ENCODE data around the gene BCL6B. TPM values are rescaled to one million over a fixed set of nuclear protein-coding genes. Genes with fewer than 3 reads are reported as not detected.
"Not testable (repeated sequence)": the region's sequence is repeated elsewhere in the genome, so short reads cannot be mapped to it uniquely, and the experiment has no call there.

BCL6B gene, protein sequence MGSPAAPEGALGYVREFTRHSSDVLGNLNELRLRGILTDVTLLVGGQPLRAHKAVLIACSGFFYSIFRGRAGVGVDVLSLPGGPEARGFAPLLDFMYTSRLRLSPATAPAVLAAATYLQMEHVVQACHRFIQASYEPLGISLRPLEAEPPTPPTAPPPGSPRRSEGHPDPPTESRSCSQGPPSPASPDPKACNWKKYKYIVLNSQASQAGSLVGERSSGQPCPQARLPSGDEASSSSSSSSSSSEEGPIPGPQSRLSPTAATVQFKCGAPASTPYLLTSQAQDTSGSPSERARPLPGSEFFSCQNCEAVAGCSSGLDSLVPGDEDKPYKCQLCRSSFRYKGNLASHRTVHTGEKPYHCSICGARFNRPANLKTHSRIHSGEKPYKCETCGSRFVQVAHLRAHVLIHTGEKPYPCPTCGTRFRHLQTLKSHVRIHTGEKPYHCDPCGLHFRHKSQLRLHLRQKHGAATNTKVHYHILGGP
- 13.0 TPM for total RNA-seq

DNA sequence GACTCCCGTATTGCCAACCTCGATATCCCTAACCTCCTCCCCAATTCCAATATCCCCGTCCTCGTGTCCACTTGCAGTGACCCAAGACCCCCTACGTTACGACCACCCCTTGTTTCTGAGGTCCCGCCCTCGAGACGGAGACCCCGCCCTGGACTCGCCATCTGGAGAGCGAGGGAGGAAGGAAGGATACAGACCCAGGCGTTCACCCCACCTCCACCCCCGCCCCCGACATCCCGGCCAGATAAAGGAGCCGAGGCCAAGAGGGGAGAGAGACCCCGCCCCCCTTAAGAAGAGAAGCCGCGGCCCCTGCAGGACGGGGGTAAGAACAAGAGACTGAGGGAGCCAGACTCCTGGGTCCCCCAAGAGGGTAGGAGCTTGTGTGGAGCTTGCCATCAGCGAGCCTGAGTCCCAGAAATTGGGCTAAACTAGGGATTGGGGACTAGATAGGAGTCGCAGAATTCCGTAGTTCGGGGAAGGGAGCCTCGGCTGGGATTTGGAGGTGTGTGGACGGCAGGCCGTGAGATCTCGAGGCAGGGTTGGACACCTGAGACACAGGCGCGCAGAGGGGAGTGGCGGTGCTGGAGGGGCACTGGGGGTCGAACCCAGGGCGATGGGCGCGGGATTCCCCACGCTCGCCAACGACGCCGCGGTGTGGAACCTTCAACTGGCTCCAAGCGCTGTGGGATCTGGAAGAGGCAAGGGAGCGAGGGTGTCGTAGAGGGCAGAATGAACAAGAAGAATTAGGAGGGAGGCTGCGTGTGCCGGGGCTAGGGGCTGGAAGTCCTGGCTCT is at the start of gene BCL6B:
BCL6B (plus strand) TSS at position 270 of the 791 bp plus-strand sequence. CDS start 622 bp downstream, outside the sequence.
- H3K4me1 ChIP-seq (ENCODE audit: control insufficient read depth in 3 of 3, insufficient read depth in 3 of 3, low read length in 3 of 3): peaks cover 33 to 40% (median 36%) of the 10 kb centered on the region in 3 donors
- peaks cover 14 to 17% (median 16%) of the 10 kb centered on the region in 3 donors for H3K27me3 ChIP-seq (ENCODE audit: control insufficient read depth in 3 of 3, insufficient read depth in 3 of 3, low read length in 3 of 3)
- H3K9me3 ChIP-seq (ENCODE audit: control insufficient read depth in 3 of 3, low read length in 3 of 3): no peaks in the 10 kb centered on the region
- H3K4me3 ChIP-seq (ENCODE audit: low read length in 3 of 3): peak within 1 kb of the TSS; percentile 57 to 72 (median 63)
- peak within 1 kb of the TSS; percentile 75 to 86 (median 79) for H3K9ac ChIP-seq (ENCODE audit: low read depth in 1 of 3, low read length in 3 of 3)
- peaks cover 0 to 2% (median 0%) of the 10 kb centered on the region in 3 donors for H3K36me3 ChIP-seq (ENCODE audit: control insufficient read depth in 3 of 3, insufficient read depth in 3 of 3, low read length in 3 of 3)
- H3K27ac ChIP-seq (ENCODE audit: low read depth, low read length): peak within 1 kb of the TSS; percentile 87

DNA sequence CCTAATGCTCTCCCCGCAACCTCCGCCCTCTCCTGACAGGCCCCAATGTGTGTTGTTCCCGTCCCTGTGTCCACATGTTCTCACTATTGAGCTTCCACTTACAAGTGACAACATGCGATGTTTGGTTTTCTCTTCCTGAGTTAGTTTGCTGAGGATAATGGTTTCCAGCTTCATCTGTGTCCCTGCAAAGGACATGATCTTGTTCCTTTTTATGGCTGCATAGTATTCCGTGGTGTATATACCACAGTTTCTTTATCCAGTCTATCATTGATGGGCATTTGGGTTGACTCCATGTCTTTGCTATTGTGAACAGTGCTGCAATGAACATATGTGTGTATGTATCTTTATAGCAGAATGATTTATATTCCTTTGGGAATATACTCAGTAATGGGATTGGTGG is 43.4 kb upstream of the BCL6B start:
- not testable (repeated sequence) for H3K4me1 ChIP-seq (ENCODE audit: control insufficient read depth in 3 of 3, insufficient read depth in 3 of 3, low read length in 3 of 3); H3K9me3 ChIP-seq (ENCODE audit: control insufficient read depth in 3 of 3, low read length in 3 of 3); H3K36me3 ChIP-seq (ENCODE audit: control insufficient read depth in 3 of 3, insufficient read depth in 3 of 3, low read length in 3 of 3); H3K4me3 ChIP-seq (ENCODE audit: low read length in 3 of 3); H3K27me3 ChIP-seq (ENCODE audit: control insufficient read depth in 3 of 3, insufficient read depth in 3 of 3, low read length in 3 of 3); H3K9ac ChIP-seq (ENCODE audit: low read depth in 1 of 3, low read length in 3 of 3); H3K27ac ChIP-seq (ENCODE audit: low read depth, low read length)

DNA sequence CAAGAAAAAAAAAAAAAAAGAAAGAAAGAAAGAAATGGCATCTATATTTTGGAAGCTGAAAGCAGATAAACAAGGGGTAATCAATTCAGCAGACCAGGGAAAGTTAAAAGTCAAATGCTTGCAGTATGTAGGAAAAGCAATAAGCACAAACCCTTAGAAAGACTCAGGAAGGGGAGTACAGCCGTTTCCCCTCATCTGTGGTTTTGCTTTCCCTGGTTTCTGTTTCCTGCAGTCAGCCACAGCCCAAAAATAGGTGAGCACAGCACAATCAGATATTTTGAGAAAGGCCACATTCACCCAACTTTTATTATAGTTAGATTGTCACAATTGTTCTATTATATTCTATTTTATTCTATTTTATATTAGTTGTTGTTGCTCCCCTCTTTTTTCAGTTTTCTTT is 41.4 kb upstream of the BCL6B start:
- no peaks in the 10 kb centered on the region for H3K27me3 ChIP-seq (ENCODE audit: control insufficient read depth in 3 of 3, insufficient read depth in 3 of 3, low read length in 3 of 3)
- no peaks in the 10 kb centered on the region for H3K4me1 ChIP-seq (ENCODE audit: control insufficient read depth in 3 of 3, insufficient read depth in 3 of 3, low read length in 3 of 3)
- H3K9me3 ChIP-seq (ENCODE audit: control insufficient read depth in 3 of 3, low read length in 3 of 3): no peaks in the 10 kb centered on the region
- H3K9ac ChIP-seq (ENCODE audit: low read depth in 1 of 3, low read length in 3 of 3): no peak overlapping the region
- H3K36me3 ChIP-seq (ENCODE audit: control insufficient read depth in 3 of 3, insufficient read depth in 3 of 3, low read length in 3 of 3): no peaks in the 10 kb centered on the region
- no peak overlapping the region for H3K27ac ChIP-seq (ENCODE audit: low read depth, low read length)
- H3K4me3 ChIP-seq (ENCODE audit: low read length in 3 of 3): no peak overlapping the region

DNA sequence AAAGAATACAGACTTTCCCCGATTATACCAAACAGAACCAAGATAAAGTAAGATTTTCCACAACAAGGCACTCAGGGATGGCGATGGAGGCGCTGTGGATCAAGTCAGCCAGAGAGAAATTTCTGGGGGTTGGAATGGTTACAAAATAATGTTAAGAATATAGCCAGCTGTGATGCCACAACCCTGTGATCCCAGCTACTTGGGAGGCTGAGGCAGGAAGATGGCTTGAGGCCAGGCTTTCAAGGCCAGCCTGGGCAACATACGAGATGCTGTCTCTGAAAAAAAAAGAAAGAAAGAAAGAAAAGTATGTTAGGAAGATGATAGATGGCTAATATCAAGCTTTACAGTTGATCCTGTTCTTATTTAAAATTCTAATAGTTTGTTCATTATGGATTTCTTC is 37.6 kb upstream of the BCL6B start:
- H3K9ac ChIP-seq (ENCODE audit: low read depth in 1 of 3, low read length in 3 of 3): no peak overlapping the region
- H3K27ac ChIP-seq (ENCODE audit: low read depth, low read length): no peak overlapping the region
- H3K4me1 ChIP-seq (ENCODE audit: control insufficient read depth in 3 of 3, insufficient read depth in 3 of 3, low read length in 3 of 3): no peaks in the 10 kb centered on the region
- H3K36me3 ChIP-seq (ENCODE audit: control insufficient read depth in 3 of 3, insufficient read depth in 3 of 3, low read length in 3 of 3): no peaks in the 10 kb centered on the region
- H3K4me3 ChIP-seq (ENCODE audit: low read length in 3 of 3): no peak overlapping the region
- no peaks in the 10 kb centered on the region for H3K9me3 ChIP-seq (ENCODE audit: control insufficient read depth in 3 of 3, low read length in 3 of 3)
- H3K27me3 ChIP-seq (ENCODE audit: control insufficient read depth in 3 of 3, insufficient read depth in 3 of 3, low read length in 3 of 3): peaks cover 0 to 2% (median 0%) of the 10 kb centered on the region in 3 donors

DNA sequence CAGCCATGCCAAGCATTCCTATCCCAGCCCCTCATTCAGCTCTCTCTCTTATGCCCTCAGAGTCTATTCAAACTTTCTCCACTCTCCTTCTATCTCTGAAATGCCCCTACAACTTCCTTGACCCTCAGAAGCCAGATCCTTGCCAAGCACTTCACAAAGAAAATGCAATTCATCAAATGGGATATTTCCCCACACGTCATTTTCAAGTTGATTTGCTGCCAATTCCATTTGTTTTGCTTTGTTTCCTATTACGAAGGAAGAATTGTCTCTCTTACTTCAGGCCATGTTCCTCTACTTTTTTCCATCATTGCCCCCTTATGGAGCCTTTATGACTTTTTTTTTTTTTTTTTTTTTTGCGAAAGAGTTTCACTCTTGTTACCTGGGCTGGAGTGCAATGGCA is 36.2 kb upstream of the BCL6B start:
- H3K36me3 ChIP-seq (ENCODE audit: control insufficient read depth in 3 of 3, insufficient read depth in 3 of 3, low read length in 3 of 3): no peaks in the 10 kb centered on the region
- no peak overlapping the region for H3K9ac ChIP-seq (ENCODE audit: low read depth in 1 of 3, low read length in 3 of 3)
- no peak overlapping the region for H3K4me3 ChIP-seq (ENCODE audit: low read length in 3 of 3)
- no peak overlapping the region for H3K27ac ChIP-seq (ENCODE audit: low read depth, low read length)
- no peaks in the 10 kb centered on the region for H3K4me1 ChIP-seq (ENCODE audit: control insufficient read depth in 3 of 3, insufficient read depth in 3 of 3, low read length in 3 of 3)
- H3K9me3 ChIP-seq (ENCODE audit: control insufficient read depth in 3 of 3, low read length in 3 of 3): no peaks in the 10 kb centered on the region
- peaks cover 0 to 2% (median 0%) of the 10 kb centered on the region in 3 donors for H3K27me3 ChIP-seq (ENCODE audit: control insufficient read depth in 3 of 3, insufficient read depth in 3 of 3, low read length in 3 of 3)

DNA sequence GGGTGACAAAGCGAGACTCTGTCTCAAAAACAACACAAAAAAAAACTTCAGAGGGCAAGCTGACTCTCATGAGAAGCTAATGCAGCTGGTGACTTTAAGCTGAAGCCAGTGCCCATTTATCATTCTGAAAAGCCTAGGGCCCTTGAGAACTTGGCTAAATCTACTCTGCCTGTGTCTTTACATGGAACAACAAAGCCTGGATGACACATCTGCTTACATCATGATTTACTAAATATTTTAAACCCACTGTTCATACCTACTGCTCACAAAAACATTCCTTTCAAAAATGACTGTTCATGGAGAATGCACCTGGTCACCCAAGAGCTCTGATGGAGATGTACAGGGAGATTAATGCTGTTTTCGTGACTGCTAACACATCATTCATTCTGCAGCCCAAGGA is 33.1 kb upstream of the BCL6B start:
- Histone ChIP-seq H3K4me1 (ENCODE audit: control insufficient read depth in 3 of 3, insufficient read depth in 3 of 3, low read length in 3 of 3) (no peaks in the 10 kb centered on the region), H3K9me3 (ENCODE audit: control insufficient read depth in 3 of 3, low read length in 3 of 3) (no peaks in the 10 kb centered on the region), H3K27ac (ENCODE audit: low read depth, low read length) (no peak overlapping the region), H3K27me3 (ENCODE audit: control insufficient read depth in 3 of 3, insufficient read depth in 3 of 3, low read length in 3 of 3) (peaks cover 0 to 2% (median 0%) of the 10 kb centered on the region in 3 donors), H3K9ac (ENCODE audit: low read depth in 1 of 3, low read length in 3 of 3) (no peak overlapping the region), H3K4me3 (ENCODE audit: low read length in 3 of 3) (no peak overlapping the region), H3K36me3 (ENCODE audit: control insufficient read depth in 3 of 3, insufficient read depth in 3 of 3, low read length in 3 of 3) (no peaks in the 10 kb centered on the region)

DNA sequence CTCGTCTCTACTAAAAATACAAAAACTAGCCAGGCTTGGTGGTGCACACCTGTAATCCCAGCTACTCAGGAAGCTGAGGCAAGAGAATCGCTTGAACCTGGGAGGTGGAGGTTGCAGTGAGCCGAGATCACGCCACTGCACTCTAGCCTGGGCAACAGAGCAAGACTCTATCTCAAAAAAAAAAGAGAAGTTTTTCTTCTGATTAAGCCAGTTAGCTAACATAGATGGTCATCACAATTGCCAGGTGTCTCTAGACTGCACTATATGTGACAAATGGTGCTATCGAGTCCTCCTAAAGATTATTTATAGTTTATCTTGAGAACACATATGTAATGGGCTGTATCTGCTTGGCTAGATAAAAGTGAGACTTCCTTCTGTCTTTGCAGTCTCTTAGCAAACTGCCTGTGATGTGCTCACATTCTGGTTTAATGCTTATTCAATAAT is 29.2 kb upstream of the BCL6B start:
- not testable (repeated sequence) for H3K27me3 ChIP-seq (ENCODE audit: control insufficient read depth in 3 of 3, insufficient read depth in 3 of 3, low read length in 3 of 3); H3K9ac ChIP-seq (ENCODE audit: low read depth in 1 of 3, low read length in 3 of 3)

DNA sequence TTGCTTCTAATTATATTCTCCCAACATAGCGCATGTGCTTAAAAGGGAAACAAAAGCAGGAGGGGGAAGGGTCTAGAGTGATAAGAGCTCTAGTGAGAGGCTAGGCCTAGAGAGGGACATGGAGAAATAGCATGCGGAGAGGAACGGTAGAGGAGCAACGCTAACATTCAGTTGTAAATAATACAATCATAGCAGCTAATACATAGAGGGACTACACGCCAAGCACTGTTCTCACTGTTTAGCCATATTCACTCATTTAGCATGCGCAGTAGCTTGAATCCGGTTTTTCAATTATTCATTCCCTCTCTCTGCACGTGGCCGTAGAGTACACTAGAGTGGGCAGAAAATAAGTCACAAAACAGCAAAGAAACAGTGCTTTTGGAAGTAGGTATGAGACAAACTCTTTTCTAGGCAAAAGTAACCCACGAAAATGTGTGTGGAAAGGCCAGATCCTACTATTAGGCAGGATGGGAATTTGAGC is 28.7 kb upstream of the BCL6B start:
- Histone ChIP-seq H3K27me3 (ENCODE audit: control insufficient read depth in 3 of 3, insufficient read depth in 3 of 3, low read length in 3 of 3) (peaks cover 0 to 8% (median 3%) of the 10 kb centered on the region in 3 donors), H3K9ac (ENCODE audit: low read depth in 1 of 3, low read length in 3 of 3) (no peak overlapping the region), H3K4me1 (ENCODE audit: control insufficient read depth in 3 of 3, insufficient read depth in 3 of 3, low read length in 3 of 3) (peaks cover 0 to 3% (median 0%) of the 10 kb centered on the region in 3 donors), H3K9me3 (ENCODE audit: control insufficient read depth in 3 of 3, low read length in 3 of 3) (no peaks in the 10 kb centered on the region), H3K4me3 (ENCODE audit: low read length in 3 of 3) (no peak overlapping the region), H3K27ac (ENCODE audit: low read depth, low read length) (no peak overlapping the region), H3K36me3 (ENCODE audit: control insufficient read depth in 3 of 3, insufficient read depth in 3 of 3, low read length in 3 of 3) (peaks cover 2 to 6% (median 2%) of the 10 kb centered on the region in 3 donors)

More for the DNA sequence above, 29.2 kb upstream of the BCL6B start:
- H3K4me1 ChIP-seq (ENCODE audit: control insufficient read depth in 3 of 3, insufficient read depth in 3 of 3, low read length in 3 of 3); H3K4me3 ChIP-seq (ENCODE audit: low read length in 3 of 3); H3K36me3 ChIP-seq (ENCODE audit: control insufficient read depth in 3 of 3, insufficient read depth in 3 of 3, low read length in 3 of 3); H3K27ac ChIP-seq (ENCODE audit: low read depth, low read length); H3K9me3 ChIP-seq (ENCODE audit: control insufficient read depth in 3 of 3, low read length in 3 of 3): not testable (repeated sequence)

DNA sequence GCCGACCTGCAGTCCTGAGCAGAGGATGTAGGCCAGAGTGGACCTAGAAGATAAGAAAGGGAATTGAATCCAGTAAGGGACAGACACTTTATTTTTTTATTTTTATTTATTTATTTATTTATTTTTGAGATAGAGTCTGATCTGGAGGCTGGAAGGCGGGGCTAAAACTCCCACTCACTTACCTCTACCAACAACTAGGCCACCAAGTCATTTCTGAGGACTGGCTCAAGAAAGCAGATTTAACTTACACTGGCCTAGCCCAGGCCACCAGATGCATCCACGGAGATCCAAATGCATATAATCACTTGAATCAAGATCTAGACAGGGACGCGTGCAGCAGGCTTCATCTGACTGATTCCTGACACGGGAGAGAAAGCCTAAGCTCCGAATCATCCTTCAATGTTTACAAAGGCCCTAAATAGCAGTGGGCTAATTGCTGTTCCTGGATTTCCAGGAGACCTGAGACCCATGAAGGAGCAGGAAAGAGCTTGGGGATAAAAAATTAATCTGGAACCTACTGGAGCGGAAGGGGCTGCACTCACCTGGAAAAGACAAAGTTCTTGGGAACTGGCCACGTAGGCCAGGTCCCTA is 28.1 kb upstream of the BCL6B start:
- Histone ChIP-seq H3K4me3 (ENCODE audit: low read length in 3 of 3) (no peak overlapping the region), H3K9ac (ENCODE audit: low read depth in 1 of 3, low read length in 3 of 3) (no peak overlapping the region), H3K36me3 (ENCODE audit: control insufficient read depth in 3 of 3, insufficient read depth in 3 of 3, low read length in 3 of 3) (peaks cover 4 to 12% (median 7%) of the 10 kb centered on the region in 3 donors), H3K4me1 (ENCODE audit: control insufficient read depth in 3 of 3, insufficient read depth in 3 of 3, low read length in 3 of 3) (peaks cover 0 to 3% (median 0%) of the 10 kb centered on the region in 3 donors), H3K27me3 (ENCODE audit: control insufficient read depth in 3 of 3, insufficient read depth in 3 of 3, low read length in 3 of 3) (peaks cover 0 to 8% (median 3%) of the 10 kb centered on the region in 3 donors), H3K27ac (ENCODE audit: low read depth, low read length) (no peak overlapping the region), H3K9me3 (ENCODE audit: control insufficient read depth in 3 of 3, low read length in 3 of 3) (no peaks in the 10 kb centered on the region)
